Fibroblast of skin of back (primary cell): Measurements from ENCODE around the gene FLRT3. TPM values are rescaled to one million over a fixed set of nuclear protein-coding genes. Genes with fewer than 3 reads are reported as not detected.

ENCODE experiments used
- DNase-seq: peaks from one replicate; pipeline ENCODE4 v3.0.0-alpha.2; 2013
- polyA plus RNA-seq, 2 experiments: library from polyadenylated mRNA; unstranded; fragments of 120-200 nt; gene quantifications; one replicate each; pipeline ENCODE4 v1.2.1, GENCODE V29; 2013; ENCODE audit not compliant: insufficient read length in 2 of 2

Gene FLRT3
- 0.18 TPM for polyA plus RNA-seq (2013, experiment 1 of 2; ENCODE audit: insufficient read length)
- 0.42 TPM for polyA plus RNA-seq (2013, experiment 2 of 2; ENCODE audit: insufficient read length)

- peak; percentile 95 for DNase-seq
Measured at GRCh38 chr20:14337400-14338171, at the start of gene FLRT3. Gene FLRT3 (minus strand): TSS chr20:14337612. CDS start chr20:14327506, 10,106 bp downstream.

GRCh38 chr20:14386726-14387125 lies 49.3 kb upstream of the FLRT3 start:
- no peak for DNase-seq

- DNase-seq, result no peak
Measured at GRCh38 chr20:14385176-14385740, 47.8 kb upstream of the FLRT3 start.

GRCh38 chr20:14384416-14385175 lies 47.2 kb upstream of the FLRT3 start:
- DNase-seq, result peak; percentile 2

GRCh38 chr20:14383335-14383734 lies 45.9 kb upstream of the FLRT3 start:
- no peak for DNase-seq

GRCh38 chr20:14378326-14378725 lies 40.9 kb upstream of the FLRT3 start:
- no peak for DNase-seq

GRCh38 chr20:14375416-14375985 lies 38.1 kb upstream of the FLRT3 start:
- no peak for DNase-seq

- no peak for DNase-seq
Measured at GRCh38 chr20:14374196-14374595, 36.8 kb upstream of the FLRT3 start.

- DNase-seq, result no peak
Measured at GRCh38 chr20:14361509-14362345, 24.3 kb upstream of the FLRT3 start.

GRCh38 chr20:14360416-14360815 lies 23.0 kb upstream of the FLRT3 start:
- no peak for DNase-seq

- DNase-seq, result no peak
Measured at GRCh38 chr20:14355791-14356190, 18.4 kb upstream of the FLRT3 start.

GRCh38 chr20:14344746-14345145 lies 7.3 kb upstream of the FLRT3 start:
- no peak for DNase-seq

GRCh38 chr20:14343491-14344065 lies 6.2 kb upstream of the FLRT3 start:
- DNase-seq, result no peak

- no peak for DNase-seq
Measured at GRCh38 chr20:14342918-14343317, 5.5 kb upstream of the FLRT3 start.

GRCh38 chr20:14341801-14342200 lies 4.4 kb upstream of the FLRT3 start:
- DNase-seq, result no peak

- DNase-seq, result peak; percentile 5
Measured at GRCh38 chr20:14336686-14337085, 726 bp downstream of the FLRT3 start.

GRCh38 chr20:14335052-14335451 lies 2.4 kb downstream of the FLRT3 start:
- DNase-seq, result no peak

- peak; percentile 57 for DNase-seq
Measured at GRCh38 chr20:14334306-14334930, 3.0 kb downstream of the FLRT3 start.

GRCh38 chr20:14333721-14334120 lies 3.7 kb downstream of the FLRT3 start:
- DNase-seq, result no peak

GRCh38 chr20:14332866-14333265 lies 4.5 kb downstream of the FLRT3 start:
- no peak for DNase-seq

- DNase-seq, result no peak
Measured at GRCh38 chr20:14331646-14332045, 5.8 kb downstream of the FLRT3 start.
